ENCODE results near the gene SVOPL.

SVOPL gene

GRCh38 chr7:138607216-138608126 lies 93.7 kb downstream of the SVOPL start:
- H3K27ac ChIP-seq = no peak overlapping the region
- no peaks in the 10 kb centered on the region for H3K27me3 ChIP-seq
- H3K4me3 ChIP-seq (ENCODE audit: low read depth in 1 of 2, low read length in 1 of 2) = no peak overlapping the region
- H3K4me1 ChIP-seq (ENCODE audit: control insufficient read depth in 1 of 2, insufficient read depth in 1 of 2, low read depth in 1 of 2, low read length in 1 of 2) = no peaks in the 10 kb centered on the region
- H3K36me3 ChIP-seq = no peaks in the 10 kb centered on the region
- H3K9me3 ChIP-seq = no peaks in the 10 kb centered on the region
- no peak for TF ChIP-seq CTCF (IDR thresholded peaks at IDR 0.05)

- TF ChIP-seq CTCF (IDR thresholded peaks at IDR 0.05) = no peak
Observed at GRCh38 chr7:138606236-138606635, 94.9 kb downstream of the SVOPL start.

GRCh38 chr7:138603549-138604318 lies 97.4 kb downstream of the SVOPL start:
- no peak overlapping the region for H3K4me3 ChIP-seq (ENCODE audit: low read depth in 1 of 2, low read length in 1 of 2)
- H3K36me3 ChIP-seq = no peaks in the 10 kb centered on the region
- no peaks in the 10 kb centered on the region for H3K27me3 ChIP-seq
- TF ChIP-seq CTCF (IDR thresholded peaks at IDR 0.05) = no peak
- H3K27ac ChIP-seq = no peak overlapping the region
- no peaks in the 10 kb centered on the region for H3K4me1 ChIP-seq (ENCODE audit: control insufficient read depth in 1 of 2, insufficient read depth in 1 of 2, low read depth in 1 of 2, low read length in 1 of 2)
- no peaks in the 10 kb centered on the region for H3K9me3 ChIP-seq

More at GRCh38 chr7:138606236-138606635, 94.9 kb downstream of the SVOPL start:
- H3K27me3 ChIP-seq = no peaks in the 10 kb centered on the region
- H3K9me3 ChIP-seq = no peaks in the 10 kb centered on the region
- H3K4me3 ChIP-seq (ENCODE audit: low read depth in 1 of 2, low read length in 1 of 2) = no peak overlapping the region
- no peaks in the 10 kb centered on the region for H3K36me3 ChIP-seq
- no peaks in the 10 kb centered on the region for H3K4me1 ChIP-seq (ENCODE audit: control insufficient read depth in 1 of 2, insufficient read depth in 1 of 2, low read depth in 1 of 2, low read length in 1 of 2)
- H3K27ac ChIP-seq = no peak overlapping the region

- Histone ChIP-seq H3K9me3 (no peaks in the 10 kb centered on the region), H3K36me3 (no peaks in the 10 kb centered on the region), H3K27ac (no peak overlapping the region), H3K27me3 (no peaks in the 10 kb centered on the region), H3K4me1 (ENCODE audit: control insufficient read depth in 1 of 2, insufficient read depth in 1 of 2, low read depth in 1 of 2, low read length in 1 of 2) (no peaks in the 10 kb centered on the region), H3K4me3 (ENCODE audit: low read depth in 1 of 2, low read length in 1 of 2) (no peak overlapping the region)
- TF ChIP-seq CTCF (IDR thresholded peaks at IDR 0.05) = no peak
Observed at GRCh38 chr7:138602451-138602850, 98.7 kb downstream of the SVOPL start.

- Histone ChIP-seq H3K36me3 (no peaks in the 10 kb centered on the region), H3K4me1 (ENCODE audit: control insufficient read depth in 1 of 2, insufficient read depth in 1 of 2, low read depth in 1 of 2, low read length in 1 of 2) (no peaks in the 10 kb centered on the region), H3K4me3 (ENCODE audit: low read depth in 1 of 2, low read length in 1 of 2) (no peak overlapping the region), H3K9me3 (no peaks in the 10 kb centered on the region), H3K27ac (no peak overlapping the region), H3K27me3 (no peaks in the 10 kb centered on the region)
- TF ChIP-seq CTCF (IDR thresholded peaks at IDR 0.05) = no peak
Observed at GRCh38 chr7:138595454-138595853, 105.7 kb downstream of the SVOPL start.

Measured in neutrophil (primary cell).